ENCODE results near the gene PLXNA1.

PLXNA1 gene

GRCh38 chr3:126976906-126977305 lies 6.0 kb upstream of the PLXNA1 start:
- Histone ChIP-seq H3K9me3 (ENCODE audit: insufficient read depth, low read length) (peaks cover 17% of the 10 kb centered on the region), H3F3A (ENCODE audit: insufficient read depth) (no peaks in the 10 kb centered on the region), H3K9ac (ENCODE audit: low read length) (no peak overlapping the region), H4K20me1 (ENCODE audit: low read depth, low read length) (no peaks in the 10 kb centered on the region), H3K36me3 (ENCODE audit: low read length) (no peaks in the 10 kb centered on the region), H3K4me3 (ENCODE audit: insufficient read depth, low read length, poor library complexity, severe bottlenecking) (no peak overlapping the region), H3K9me2 (replicated peaks; ENCODE audit: insufficient read depth, low read length) (no peaks in the 10 kb centered on the region), H3K27me3 (ENCODE audit: low read length) (peaks cover 8% of the 10 kb centered on the region; the same call in 1 of the 2 replicates), H3K4me2 (ENCODE audit: low read depth, low read length, poor library complexity, severe bottlenecking) (no peak overlapping the region), H2AFZ (ENCODE audit: low read depth, low read length, severe bottlenecking) (no peak overlapping the region), H3K79me2 (ENCODE audit: insufficient read depth, low read length) (no peaks in the 10 kb centered on the region), H3K27ac (ENCODE audit: low read depth, low read length) (no peak overlapping the region)
- TF ChIP-seq EZH2phosphoT487 (conservative IDR thresholded peaks at IDR 0.05; ENCODE audit: low read length) (no peak), CTCF (IDR thresholded peaks at IDR 0.05; ENCODE audit: insufficient read depth, low read length, poor library complexity, severe bottlenecking) (no peak)

- Histone ChIP-seq H3K9me3 (ENCODE audit: insufficient read depth, low read length) (peaks cover 17% of the 10 kb centered on the region), H4K20me1 (ENCODE audit: low read depth, low read length) (no peaks in the 10 kb centered on the region), H3K9me2 (replicated peaks; ENCODE audit: insufficient read depth, low read length) (no peaks in the 10 kb centered on the region), H3K27ac (ENCODE audit: low read depth, low read length) (no peak overlapping the region), H3K79me2 (ENCODE audit: insufficient read depth, low read length) (no peaks in the 10 kb centered on the region), H2AFZ (ENCODE audit: low read depth, low read length, severe bottlenecking) (no peak overlapping the region), H3K4me3 (ENCODE audit: insufficient read depth, low read length, poor library complexity, severe bottlenecking) (no peak overlapping the region), H3K36me3 (ENCODE audit: low read length) (no peaks in the 10 kb centered on the region), H3K27me3 (ENCODE audit: low read length) (peaks cover 8% of the 10 kb centered on the region; the same call in 1 of the 2 replicates), H3F3A (ENCODE audit: insufficient read depth) (no peaks in the 10 kb centered on the region), H3K4me2 (ENCODE audit: low read depth, low read length, poor library complexity, severe bottlenecking) (no peak overlapping the region), H3K9ac (ENCODE audit: low read length) (no peak overlapping the region)
- no peak for TF ChIP-seq EZH2phosphoT487 (conservative IDR thresholded peaks at IDR 0.05; ENCODE audit: low read length)
- no peak for TF ChIP-seq CTCF (IDR thresholded peaks at IDR 0.05; ENCODE audit: insufficient read depth, low read length, poor library complexity, severe bottlenecking)
Measured at GRCh38 chr3:126977821-126978220, 5.1 kb upstream of the PLXNA1 start.

- H3K9me3 ChIP-seq (ENCODE audit: insufficient read depth, low read length): peaks cover 17% of the 10 kb centered on the region
- no peaks in the 10 kb centered on the region for H4K20me1 ChIP-seq (ENCODE audit: low read depth, low read length)
Measured at GRCh38 chr3:126978291-126978690, 4.6 kb upstream of the PLXNA1 start.

More at GRCh38 chr3:126978291-126978690, 4.6 kb upstream of the PLXNA1 start:
- Histone ChIP-seq H3K9ac (ENCODE audit: low read length) (no peak overlapping the region), H3K4me2 (ENCODE audit: low read depth, low read length, poor library complexity, severe bottlenecking) (no peak overlapping the region), H3K79me2 (ENCODE audit: insufficient read depth, low read length) (no peaks in the 10 kb centered on the region), H2AFZ (ENCODE audit: low read depth, low read length, severe bottlenecking) (no peak overlapping the region), H3K36me3 (ENCODE audit: low read length) (no peaks in the 10 kb centered on the region), H3K27ac (ENCODE audit: low read depth, low read length) (no peak overlapping the region), H3K27me3 (ENCODE audit: low read length) (peaks cover 8% of the 10 kb centered on the region; the same call in 1 of the 2 replicates), H3K9me2 (replicated peaks; ENCODE audit: insufficient read depth, low read length) (no peaks in the 10 kb centered on the region), H3F3A (ENCODE audit: insufficient read depth) (no peaks in the 10 kb centered on the region), H3K4me3 (ENCODE audit: insufficient read depth, low read length, poor library complexity, severe bottlenecking) (no peak overlapping the region)
- TF ChIP-seq EZH2phosphoT487 (conservative IDR thresholded peaks at IDR 0.05; ENCODE audit: low read length) (no peak), CTCF (IDR thresholded peaks at IDR 0.05; ENCODE audit: insufficient read depth, low read length, poor library complexity, severe bottlenecking) (no peak)

All from SU-DHL-6 (cell line).